H1 (cell line): ENCODE results near the gene RNF151. TPM values are rescaled to one million over a fixed set of nuclear protein-coding genes. Genes with fewer than 3 reads are reported as not detected.

Experiments
- CTCF ChIA-PET: fragments of 300-600 bp; sonication (Branson Sonifier 250); formaldehyde crosslinking; loops from one replicate; lab custom pipeline; 2021; ENCODE audit not compliant: partially characterized antibody; lab: Charles Lee
- POLR2A ChIA-PET: fragments of 300-600 bp; sonication (Branson Sonifier 250); formaldehyde crosslinking; loops from one replicate; lab custom pipeline; 2021; ENCODE audit warnings: inconsistent platforms; ENCODE audit not compliant: partially characterized antibody; lab: Charles Lee
- DNase-seq, 2 experiments: peaks; one replicate each; pipeline versions ENCODE4 v3.0.0 to v3.0.0-alpha.2; 2010 to 2022; ENCODE audit warnings: low spot score in 2 of 2, low read depth in 1 of 2, mixed read lengths in 1 of 2
- FAIRE-seq: peaks from 2 replicates; lab custom pipeline; 2011; peaks lifted over from hg19 to GRCh38; lab: Jason Lieb, UNC
- H2AFZ ChIP-seq: 2 replicates; pipeline ENCODE4 v1.8.1; 2012; ENCODE audit warnings: low read length, inconsistent platforms
- H2AK5ac ChIP-seq: 2 replicates; pipeline ENCODE4 v1.6.1; 2013; ENCODE audit warnings: low read depth, low read length
- H2BK120ac ChIP-seq: replicated peaks from 2 replicates; pipeline ENCODE3; 2013; ENCODE audit warnings: low read depth, low read length, inconsistent platforms
- H2BK12ac ChIP-seq: 2 replicates; pipeline ENCODE4 v1.6.1; 2013; ENCODE audit warnings: low read depth, low read length
- H2BK15ac ChIP-seq: 2 replicates; pipeline ENCODE4 v1.6.1; 2013; ENCODE audit warnings: low read length
- H2BK20ac ChIP-seq: 2 replicates; pipeline ENCODE4 v1.6.1; 2013; ENCODE audit warnings: low read length
- H2BK5ac ChIP-seq: 2 replicates; pipeline ENCODE4 v1.6.1; 2013; ENCODE audit warnings: low read depth, low read length
- H3K14ac ChIP-seq: 2 replicates; pipeline ENCODE4 v1.6.1; 2013; ENCODE audit warnings: inconsistent platforms; ENCODE audit not compliant: insufficient read length
- H3K18ac ChIP-seq: 2 replicates; pipeline ENCODE4 v1.6.1; 2013; ENCODE audit warnings: low read length; ENCODE audit errors: extremely low read depth
- H3K23ac ChIP-seq: 2 replicates; pipeline ENCODE4 v1.6.1; 2013; ENCODE audit warnings: inconsistent platforms; ENCODE audit not compliant: insufficient read length
- H3K23me2 ChIP-seq: 2 replicates; pipeline ENCODE4 v1.6.1; 2013; ENCODE audit warnings: low read depth, low read length
- H3K27ac ChIP-seq: 2 replicates; pipeline ENCODE4 v1.6.1; 2011; ENCODE audit warnings: low read depth, low read length, inconsistent platforms
- H3K27me3 ChIP-seq, 4 experiments: replicated peaks in 1 of 4; 1 replicate in 1 of 4; 2 replicates in 3 of 4; pipeline versions ENCODE4 v1.6.1 to v1.8.1; 2011 to 2013; ENCODE audit warnings: low read length in 3 of 4, mild to moderate bottlenecking in 3 of 4, inconsistent platforms in 2 of 4, mixed read lengths in 2 of 4, moderate library complexity in 1 of 4; ENCODE audit not compliant: control insufficient read depth in 3 of 4, insufficient read depth in 3 of 4; ENCODE audit errors: extremely low read depth in 1 of 4
- H3K36me3 ChIP-seq, 4 experiments: 2 replicates each; pipeline versions ENCODE4 v1.6.1 to v1.8.1; 2011 to 2013; ENCODE audit warnings: mild to moderate bottlenecking in 4 of 4, low read length in 3 of 4, moderate library complexity in 2 of 4, control low read depth in 1 of 4, inconsistent platforms in 1 of 4; ENCODE audit not compliant: insufficient read depth in 4 of 4, control insufficient read depth in 2 of 4
- H3K4ac ChIP-seq: replicated peaks from 2 replicates; pipeline ENCODE3; 2013; ENCODE audit warnings: low read length, low read depth, mixed read lengths, inconsistent platforms; ENCODE audit not compliant: insufficient read length
- H3K4me1 ChIP-seq, 4 experiments: replicated peaks in 1 of 4; 1 replicate in 1 of 4; 2 replicates in 3 of 4; pipeline versions ENCODE4 v1.6.1 to v1.8.1; 2011 to 2013; ENCODE audit warnings: low read length in 3 of 4, inconsistent platforms in 2 of 4, mixed read lengths in 1 of 4; ENCODE audit not compliant: insufficient read depth in 4 of 4, control insufficient read depth in 3 of 4
- H3K4me2 ChIP-seq, 2 experiments: 2 replicates each; pipeline versions ENCODE4 v1.6.1 to v1.8.1; 2011 to 2013; ENCODE audit warnings: low read depth in 2 of 2, low read length in 2 of 2, control low read depth in 1 of 2, inconsistent platforms in 1 of 2, mild to moderate bottlenecking in 1 of 2; ENCODE audit not compliant: insufficient read depth in 1 of 2
- H3K4me3 ChIP-seq, 4 experiments: fragments of 200-600, 300-600 bp in 1 of 4; sonication (generic), shearing (Covaris generic), sonication (Bioruptor Twin) in 1 of 4; 2 replicates each; pipeline versions ENCODE4 v1.5.1 to v1.8.1; 2011 to 2016; ENCODE audit warnings: low read length in 4 of 4, low read depth in 3 of 4, control low read depth in 2 of 4, inconsistent platforms in 2 of 4, mild to moderate bottlenecking in 2 of 4, mixed read lengths in 1 of 4, moderate library complexity in 1 of 4; ENCODE audit not compliant: insufficient read depth in 2 of 4; ENCODE audit errors: extremely low read depth in 1 of 4
- H3K56ac ChIP-seq: replicated peaks from 2 replicates; pipeline ENCODE3; 2013; ENCODE audit warnings: low read depth, mild to moderate bottlenecking, mixed read lengths, low read length, inconsistent platforms; ENCODE audit not compliant: insufficient read length
- H3K79me1 ChIP-seq: 2 replicates; pipeline ENCODE4 v1.6.1; 2013; ENCODE audit warnings: low read depth, low read length, control low read depth
- H3K79me2 ChIP-seq, 2 experiments: 2 replicates each; pipeline versions ENCODE4 v1.6.1 to v1.8.1; 2012 to 2013; ENCODE audit warnings: low read length in 2 of 2, mild to moderate bottlenecking in 2 of 2, inconsistent platforms in 1 of 2; ENCODE audit not compliant: insufficient read depth in 2 of 2, control insufficient read depth in 1 of 2
- H3K9ac ChIP-seq, 4 experiments: replicated peaks in 1 of 4; 1 replicate in 1 of 4; 2 replicates in 3 of 4; pipeline versions ENCODE4 v1.6.1 to v1.8.1; 2011 to 2013; ENCODE audit warnings: low read depth in 3 of 4, low read length in 3 of 4, control low read depth in 2 of 4, mild to moderate bottlenecking in 2 of 4, moderate library complexity in 2 of 4, inconsistent platforms in 1 of 4; ENCODE audit errors: extremely low read depth in 1 of 4
- H3K9me3 ChIP-seq, 2 experiments: 2 replicates each; pipeline versions ENCODE4 v1.6.1 to v1.8.1; 2012 to 2013; ENCODE audit warnings: mild to moderate bottlenecking in 2 of 2, moderate library complexity in 2 of 2, control low read depth in 1 of 2, inconsistent platforms in 1 of 2, low read depth in 1 of 2, low read length in 1 of 2, mixed read lengths in 1 of 2; ENCODE audit not compliant: insufficient read depth in 2 of 2
- H4K20me1 ChIP-seq, 2 experiments: replicated peaks in 1 of 2; 2 replicates each; pipeline versions ENCODE3 to v1.8.1; 2011 to 2013; ENCODE audit warnings: inconsistent platforms in 2 of 2, low read length in 2 of 2, mild to moderate bottlenecking in 1 of 2; ENCODE audit not compliant: insufficient read depth in 2 of 2, control insufficient read depth in 1 of 2
- H4K5ac ChIP-seq: 2 replicates; pipeline ENCODE4 v1.6.1; 2013; ENCODE audit warnings: low read length, low read depth, mixed read lengths, inconsistent platforms; ENCODE audit not compliant: insufficient read length
- H4K8ac ChIP-seq: 2 replicates; pipeline ENCODE4 v1.8.0; 2013; ENCODE audit warnings: mild to moderate bottlenecking, moderate library complexity, low read length, inconsistent platforms; ENCODE audit not compliant: insufficient read depth; ENCODE audit errors: extremely low read depth
- H4K91ac ChIP-seq: replicated peaks from 2 replicates; pipeline ENCODE3; 2013; ENCODE audit warnings: low read length, mixed read lengths, inconsistent platforms; ENCODE audit not compliant: insufficient read length
- HDAC2 ChIP-seq, 2 experiments: fragments of 300-600 bp in 1 of 2; sonication (generic) in 1 of 2; IDR thresholded peaks; 2 replicates each; pipeline ENCODE4 v1.6.1; 2011 to 2012; ENCODE audit warnings: low read depth in 2 of 2, low read length in 2 of 2, mild to moderate bottlenecking in 2 of 2, moderate library complexity in 2 of 2, borderline replicate concordance in 1 of 2, inconsistent platforms in 1 of 2
- KDM4A ChIP-seq: IDR thresholded peaks from one replicate; pipeline ENCODE4 v1.7.1; 2012; ENCODE audit warnings: low read depth, mild to moderate bottlenecking, moderate library complexity, low read length, inconsistent platforms; ENCODE audit not compliant: severe bottlenecking
- SP4 ChIP-seq: IDR thresholded peaks from 2 replicates; pipeline ENCODE4 v1.6.1; 2012; ENCODE audit warnings: low read length, inconsistent platforms
- WGBS, 2 experiments: shearing (Covaris generic) in 1 of 2; methylation state at CpG; one replicate each; pipeline versions ENCODE4 v1.1.6 to v1.1.7; 2013 to 2015; ENCODE audit warnings: low lambda C conversion rate in 2 of 2, mixed read lengths in 2 of 2, inconsistent platforms in 1 of 2, low coverage in 1 of 2, missing lambda C conversion rate in 1 of 2; ENCODE audit not compliant: insufficient replicate concordance in 2 of 2, insufficient coverage in 1 of 2, insufficient read length in 1 of 2; ENCODE audit errors: extremely low coverage in 1 of 2, missing lambda C conversion rate in 1 of 2; 5-methylcytosine and 5-hydroxymethylcytosine counted together
- polyA plus RNA-seq, 7 experiments: library from polyadenylated mRNA; depleted of rRNA in 3 of 7; stranded (reverse) in 5 of 7; unstranded in 2 of 7; fragments of >200 nt in 5 of 7; fragments of 200-250 nt in 2 of 7; gene quantifications; 1 replicate in 5 of 7; 2 replicates in 1 of 7; 4 replicates in 1 of 7; pipeline versions ENCODE4 v1.2.1 to v1.2.3, GENCODE V29; 2011 to 2013; ENCODE audit warnings: missing spikeins in 2 of 7, mixed read lengths in 2 of 7
- total RNA-seq: library from RNA; stranded (reverse); fragmentation: NEBNext Ultra II Directional; extraction: Animal tissue kit (Norgen Biotek cat#: 25700); gene quantifications from 2 replicates; pipeline ENCODE4 v1.2.1, GENCODE V29; 2021

Gene RNF151
- total and polyA plus RNA-seq, 2 of the 8 experiments (the other 6 are each of a cell fraction or from before 2014, with no cell fraction given): not detected

- Histone ChIP-seq H3K56ac (no peak overlapping the region), H3K9ac (no peak overlapping the region), H3K14ac (no peak overlapping the region), H2AFZ (no peak overlapping the region), H3K27me3 (peaks cover 4 to 37% (median 24%) of the 10 kb centered on the region in 4 experiments), H3K18ac (peak overlapping the region; percentile 60; the same call in 1 of the 2 replicates), H3K4me2 (peak overlapping the region; percentile 83 to 91), H4K20me1 (peaks cover 7 to 8% of the 10 kb centered on the region in 2 experiments), H4K8ac (peak overlapping the region; percentile 36; the same call in 1 of the 2 replicates), H2BK15ac (no peak overlapping the region; the same call in 1 of the 2 replicates), H2BK5ac (no peak overlapping the region; the same call in 1 of the 2 replicates), H3K36me3 (no peaks in the 10 kb centered on the region; a peak in 1 of 8 replicates), H4K91ac (peak overlapping the region; percentile 74), H2BK120ac (no peak overlapping the region), H3K4ac (no peak overlapping the region), H3K23ac (no peak overlapping the region), H3K4me3 (peak overlapping the region; percentile 5 to 77 (median 22); a peak in 4 of 8 replicates), H2BK20ac (peak overlapping the region; percentile 72; the same call in 1 of the 2 replicates), H3K4me1 (peaks cover 0 to 24% (median 18%) of the 10 kb centered on the region in 4 experiments; a peak in 6 of 7 replicates), H3K27ac (no peak overlapping the region), H3K79me2 (no peaks in the 10 kb centered on the region), H3K23me2 (peaks cover 22% of the 10 kb centered on the region; the same call in 1 of the 2 replicates), H3K9me3 (no peaks in the 10 kb centered on the region), H2AK5ac (no peak overlapping the region), H3K79me1 (no peaks in the 10 kb centered on the region), H2BK12ac (no peak overlapping the region), H4K5ac (no peak overlapping the region)
- no peak for TF ChIP-seq SP4
- 0 out of 4 replicates have a peak, but pooled peaks of 1 of the 2 experiments have one; percentile 26 for TF ChIP-seq HDAC2 (IDR thresholded peaks at IDR 0.05; ENCODE audit: borderline replicate concordance in 1 of 2, low read depth in 2 of 2, low read length in 2 of 2)
- TF ChIP-seq KDM4A: peak; percentile 3
- DNase-seq (no peak), FAIRE-seq (no peak)
- ChIA-PET POLR2A (interaction anchor here (0.6 to 28.2 kb wide), 11 partner anchors 8 to 381 kb away, joined by 3 to 736 read pairs (median 7); partner anchors contain the start of genes GFER, NDUFB10, NOXO1 and NPW), CTCF (interaction anchor here (1.4 to 6.8 kb wide), 3 partner anchors 10 to 99 kb away, joined by 3 to 55 read pairs (median 5); partner anchors contain the start of gene NOXO1)
- WGBS, 2 experiments: 24% methylated on average over 22 of the region's 22 CpGs; no CpG with 5 or more reads in 1 of the 2 experiments
Measured at GRCh38 chr16:1991588-1991947, 24.9 kb downstream of the RNF151 start.
